CD8-positive, alpha-beta memory T cell (primary cell): ENCODE data around the gene CYSRT1. TPM values are rescaled to one million over a fixed set of nuclear protein-coding genes. Genes with fewer than 3 reads are reported as not detected.
"Not testable (repeated sequence)": the region's sequence is repeated elsewhere in the genome, so short reads cannot be mapped to it uniquely, and the experiment has no call there.

ENCODE experiments used
- CTCF ChIA-PET: fragments of 350-600 bp; sonication (Branson Sonifier 250); formaldehyde crosslinking; loops from one replicate; lab custom pipeline; 2021; ENCODE audit warnings: antibody characterized with exemption; lab: Charles Lee
- POLR2A ChIA-PET: fragments of 350-600 bp; sonication (Branson Sonifier 250); formaldehyde crosslinking; loops from one replicate; lab custom pipeline; 2021; ENCODE audit warnings: antibody characterized with exemption; lab: Charles Lee
- DNase-seq, 5 donors: peaks; one replicate each; pipeline versions ENCODE4 v3.0.0 to v3.0.0-alpha.2; 2020 to 2022; ENCODE audit warnings: mixed read lengths in 1 of 5
- H3K27ac ChIP-seq: one replicate; pipeline ENCODE4 v1.7.0; 2013; ENCODE audit warnings: low read depth, mild to moderate bottlenecking, low read length, moderate library complexity
- H3K27me3 ChIP-seq: 2 replicates; pipeline ENCODE4 v1.7.0; 2013; ENCODE audit warnings: low read length, mild to moderate bottlenecking; ENCODE audit not compliant: insufficient read depth, poor library complexity, severe bottlenecking
- H3K36me3 ChIP-seq: 2 replicates; pipeline ENCODE4 v1.7.0; 2013; ENCODE audit warnings: mild to moderate bottlenecking, low read length, moderate library complexity; ENCODE audit not compliant: insufficient read depth
- H3K4me1 ChIP-seq: 2 replicates; pipeline ENCODE4 v1.7.0; 2013; ENCODE audit warnings: mild to moderate bottlenecking, low read length, moderate library complexity; ENCODE audit not compliant: insufficient read depth
- H3K4me3 ChIP-seq: 2 replicates; pipeline ENCODE4 v1.7.0; 2013; ENCODE audit warnings: mild to moderate bottlenecking, low read length
- H3K9me3 ChIP-seq: 2 replicates; pipeline ENCODE4 v1.7.0; 2013; ENCODE audit warnings: mild to moderate bottlenecking, low read length
- H3K27ac Mint-ChIP-seq, 8 donors: one replicate each; pipeline ENCODE4 v1.8.0; 2020 to 2021; ENCODE audit warnings: mixed read lengths in 8 of 8, mild to moderate bottlenecking in 6 of 8, inconsistent platforms in 3 of 8, moderate library complexity in 3 of 8
- H3K27me3 Mint-ChIP-seq, 2 donors: one replicate each; pipeline ENCODE4 v1.8.0; 2020 to 2021; ENCODE audit warnings: mixed read lengths in 2 of 2, mild to moderate bottlenecking in 1 of 2, moderate library complexity in 1 of 2
- H3K36me3 Mint-ChIP-seq, 3 donors: one replicate each; pipeline ENCODE4 v1.8.0; 2020 to 2021; ENCODE audit warnings: mixed read lengths in 3 of 3, inconsistent platforms in 1 of 3, mild to moderate bottlenecking in 1 of 3
- H3K4me1 Mint-ChIP-seq, 3 donors: one replicate each; pipeline ENCODE4 v1.8.0; 2020 to 2021; ENCODE audit warnings: mixed read lengths in 3 of 3, inconsistent platforms in 1 of 3, mild to moderate bottlenecking in 1 of 3
- H3K4me3 Mint-ChIP-seq, 7 donors: one replicate each; pipeline ENCODE4 v1.8.0; 2020 to 2021; ENCODE audit warnings: mixed read lengths in 7 of 7, mild to moderate bottlenecking in 6 of 7, moderate library complexity in 4 of 7, inconsistent platforms in 2 of 7
- H3K9me3 Mint-ChIP-seq, 5 donors: one replicate each; pipeline ENCODE4 v1.8.0; 2020 to 2022; ENCODE audit warnings: mixed read lengths in 5 of 5, mild to moderate bottlenecking in 3 of 5, moderate library complexity in 2 of 5, inconsistent platforms in 1 of 5
- polyA plus RNA-seq: library from polyadenylated mRNA; unstranded; fragments of 300-500 nt; fragmentation: Illumina TruSeq; gene quantifications from one replicate; pipeline ENCODE4 v1.2.3, GENCODE V29; 2021
- total RNA-seq, 2 experiments: library from RNA; stranded (reverse); gene quantifications; one replicate each; pipeline ENCODE4 v1.2.3, GENCODE V29; 2021

The CYSRT1 gene
- total and polyA plus RNA-seq, 3 experiments from 2014 or later: 0.32 to 0.66 (median 0.58) TPM

DNA sequence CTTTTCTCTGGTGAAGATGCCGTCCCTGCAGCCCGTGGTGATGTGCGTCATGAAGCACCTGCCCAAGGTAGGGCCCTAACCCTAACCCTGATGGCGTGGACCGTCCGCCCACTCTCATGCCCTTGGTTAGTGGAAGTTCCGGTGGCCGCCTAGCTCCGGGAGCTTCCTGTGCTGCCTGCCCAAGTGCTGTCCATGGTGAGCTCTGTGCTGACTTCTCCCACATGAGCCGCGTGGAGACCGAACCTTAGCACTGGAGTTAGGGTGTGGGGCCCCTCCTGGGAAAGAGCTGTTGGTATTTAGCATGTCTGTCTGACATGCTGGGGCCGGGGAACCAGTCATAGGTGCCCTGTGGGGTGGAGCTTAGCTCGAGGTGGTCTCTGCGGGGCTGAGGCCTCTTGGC is 31.4 kb downstream of the CYSRT1 start:
- Mint-ChIP-seq H3K4me1 (peaks cover 8 to 25% (median 11%) of the 10 kb centered on the region in 3 donors), H3K4me3 (peak overlapping the region; percentile 86 to 93 (median 88)), H3K27ac (peak overlapping the region in 3 of 8 donors; percentile 61 to 81 (median 61)), H3K36me3 (peaks cover 0 to 29% (median 0%) of the 10 kb centered on the region in 3 donors), H3K27me3 (no peaks in the 10 kb centered on the region), H3K9me3 (no peaks in the 10 kb centered on the region)
- Histone ChIP-seq H3K27me3 (no peaks in the 10 kb centered on the region), H3K9me3 (no peaks in the 10 kb centered on the region), H3K36me3 (no peaks in the 10 kb centered on the region), H3K27ac (no peak overlapping the region), H3K4me1 (peaks cover 18% of the 10 kb centered on the region), H3K4me3 (peak overlapping the region; percentile 72)
- ChIA-PET POLR2A (interaction anchor here (5.4 kb wide), 1 partner anchor 15 kb away, joined by 83 read pairs; the partner anchor contains the start of gene TUBB4B), CTCF (interaction anchor here (1.4 to 6.2 kb wide), 5 partner anchors 15 to 167 kb away, joined by 5 to 43 read pairs (median 7); partner anchors contain the start of genes EXD3, NOXA1 and TUBB4B)
- DNase-seq: no peak

- Histone ChIP-seq H3K27ac (no peak overlapping the region), H3K36me3 (no peaks in the 10 kb centered on the region), H3K4me1 (peaks cover 18% of the 10 kb centered on the region), H3K9me3 (no peaks in the 10 kb centered on the region), H3K4me3 (no peak overlapping the region), H3K27me3 (no peaks in the 10 kb centered on the region)
- Mint-ChIP-seq H3K4me3 (peak overlapping the region; percentile 86 to 93 (median 88)), H3K27ac (peak overlapping the region in 3 of 8 donors; percentile 51 to 81 (median 61)), H3K9me3 (no peaks in the 10 kb centered on the region), H3K4me1 (peaks cover 9 to 25% (median 16%) of the 10 kb centered on the region in 3 donors), H3K27me3 (no peaks in the 10 kb centered on the region), H3K36me3 (peaks cover 0 to 33% (median 2%) of the 10 kb centered on the region in 3 donors)
- ChIA-PET CTCF (interaction anchor here (1.4 to 6.2 kb wide), 5 partner anchors 16 to 167 kb away, joined by 5 to 43 read pairs (median 7); partner anchors contain the start of genes EXD3, NOXA1 and TUBB4B), POLR2A (interaction anchor here (5.4 kb wide), 1 partner anchor 15 kb away, joined by 83 read pairs; the partner anchor contains the start of gene TUBB4B)
- no peak for DNase-seq
Measured at GRCh38 chr9:137256856-137257255, 31.9 kb downstream of the CYSRT1 start.

DNA sequence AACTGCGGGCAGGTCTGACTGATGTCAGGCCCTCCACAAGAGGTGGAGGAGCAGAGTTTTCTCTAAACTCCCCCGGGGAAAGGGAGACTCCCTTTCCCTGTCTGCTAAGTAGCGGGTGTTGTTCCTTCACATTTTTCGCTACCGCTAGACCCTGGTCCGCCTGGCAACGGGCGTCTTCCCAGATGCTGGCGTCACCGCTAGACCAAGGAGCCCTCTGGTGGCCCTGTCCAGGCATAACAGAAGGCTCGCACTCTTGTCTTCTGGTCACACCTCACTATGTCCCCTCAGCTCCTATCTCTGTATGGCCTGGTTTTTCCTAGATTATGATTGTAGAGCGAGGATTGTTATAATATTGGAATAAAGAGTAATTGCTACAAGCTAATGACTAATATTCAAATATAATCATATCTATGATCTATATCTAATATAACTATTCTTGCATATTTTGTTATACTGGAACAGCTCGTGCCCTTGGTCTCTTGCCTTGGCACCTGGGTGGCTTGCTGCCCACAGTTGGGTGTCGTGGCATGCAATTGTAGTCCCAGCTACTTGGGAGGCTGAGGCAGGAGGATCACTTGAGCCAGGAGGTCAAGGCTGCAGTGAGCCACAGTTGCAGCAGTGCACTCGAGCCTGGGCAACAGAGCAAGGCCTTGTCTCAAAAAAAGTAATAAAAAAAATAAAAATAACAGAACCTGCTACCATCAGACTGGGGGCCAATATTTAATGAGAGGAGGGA is 37.4 kb downstream of the CYSRT1 start:
- DNase-seq, H3K27me3 Mint-ChIP-seq, H3K4me3 ChIP-seq, H3K27ac ChIP-seq, H3K4me1 ChIP-seq, H3K27ac Mint-ChIP-seq, H3K27me3 ChIP-seq, H3K9me3 Mint-ChIP-seq, H3K9me3 ChIP-seq, H3K4me3 Mint-ChIP-seq, H3K36me3 ChIP-seq, H3K4me1 Mint-ChIP-seq, POLR2A ChIA-PET: not testable (repeated sequence)
- peaks cover 0 to 54% (median 4%) of the 10 kb centered on the region in 3 donors for H3K36me3 Mint-ChIP-seq
- CTCF ChIA-PET: interaction anchor here (0.8 kb wide), 1 partner anchor 135 kb away, joined by 3 read pairs; no protein-coding TSS in a partner anchor

DNA sequence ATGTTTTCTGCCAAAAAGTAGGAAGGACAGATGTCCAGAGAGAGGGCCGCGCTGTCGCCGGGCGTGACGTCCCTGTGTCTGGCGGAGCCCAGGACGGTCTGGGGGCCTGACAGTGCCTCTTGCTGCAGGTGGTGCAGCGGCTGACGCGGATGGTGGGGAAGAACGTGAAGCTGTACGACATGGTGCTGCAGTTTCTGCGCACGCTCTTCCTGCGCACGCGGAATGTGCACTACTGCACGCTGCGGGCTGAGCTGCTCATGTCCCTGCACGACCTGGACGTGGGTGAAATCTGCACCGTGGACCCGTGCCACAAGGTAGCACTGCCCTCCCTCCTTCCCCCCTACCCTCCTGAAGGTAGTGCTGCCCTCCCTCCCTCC is 37.9 kb downstream of the CYSRT1 start:
- H3K4me1 ChIP-seq: no peaks in the 10 kb centered on the region
- Mint-ChIP-seq H3K9me3 (no peaks in the 10 kb centered on the region), H3K4me3 (no peak overlapping the region), H3K36me3 (peaks cover 0 to 58% (median 7%) of the 10 kb centered on the region in 3 donors), H3K27me3 (no peaks in the 10 kb centered on the region), H3K27ac (no peak overlapping the region), H3K4me1 (peaks cover 1 to 5% (median 4%) of the 10 kb centered on the region in 3 donors)
- ChIA-PET CTCF (interaction anchor here (0.8 kb wide), 1 partner anchor 135 kb away, joined by 3 read pairs; no protein-coding TSS in a partner anchor), POLR2A (no interaction called here)
- DNase-seq: no peak
- H3K27me3 ChIP-seq: no peaks in the 10 kb centered on the region
- no peak overlapping the region for H3K27ac ChIP-seq
- H3K4me3 ChIP-seq: no peak overlapping the region
- no peaks in the 10 kb centered on the region for H3K9me3 ChIP-seq
- peaks cover 4% of the 10 kb centered on the region for H3K36me3 ChIP-seq

GRCh38 chr9:137263506-137263905 is 38.5 kb downstream of the CYSRT1 start:
- ChIA-PET POLR2A (no interaction called here), CTCF (no interaction called here)
- peaks cover 4% of the 10 kb centered on the region for H3K36me3 ChIP-seq
- no peaks in the 10 kb centered on the region for H3K9me3 ChIP-seq
- Mint-ChIP-seq H3K4me3 (no peak overlapping the region), H3K36me3 (peaks cover under 1 to 60% (median 7%) of the 10 kb centered on the region in 3 donors), H3K27me3 (no peaks in the 10 kb centered on the region), H3K4me1 (peaks cover 1 to 6% (median 4%) of the 10 kb centered on the region in 3 donors), H3K27ac (no peak overlapping the region), H3K9me3 (no peaks in the 10 kb centered on the region)
- no peak overlapping the region for H3K27ac ChIP-seq
- H3K27me3 ChIP-seq: no peaks in the 10 kb centered on the region
- H3K4me3 ChIP-seq: no peak overlapping the region
- H3K4me1 ChIP-seq: no peaks in the 10 kb centered on the region
- DNase-seq: no peak

- Histone ChIP-seq H3K4me1 (no peaks in the 10 kb centered on the region), H3K27ac (no peak overlapping the region), H3K36me3 (peaks cover 4% of the 10 kb centered on the region), H3K4me3 (no peak overlapping the region), H3K9me3 (no peaks in the 10 kb centered on the region), H3K27me3 (no peaks in the 10 kb centered on the region)
- H3K27me3 Mint-ChIP-seq: no peaks in the 10 kb centered on the region
- DNase-seq: no peak
- peaks cover 1 to 10% (median 4%) of the 10 kb centered on the region in 3 donors for H3K4me1 Mint-ChIP-seq
- H3K4me3 Mint-ChIP-seq: no peak overlapping the region
- CTCF ChIA-PET: no interaction called here
- H3K27ac Mint-ChIP-seq: no peak overlapping the region
- H3K36me3 Mint-ChIP-seq: peaks cover 5 to 60% (median 10%) of the 10 kb centered on the region in 3 donors
- H3K9me3 Mint-ChIP-seq: no peaks in the 10 kb centered on the region
- POLR2A ChIA-PET: interaction anchor here (0.6 kb wide), 1 partner anchor 24 kb away, joined by 6 read pairs; no protein-coding TSS in a partner anchor
Measured at GRCh38 chr9:137264067-137264466, 39.1 kb downstream of the CYSRT1 start.

DNA sequence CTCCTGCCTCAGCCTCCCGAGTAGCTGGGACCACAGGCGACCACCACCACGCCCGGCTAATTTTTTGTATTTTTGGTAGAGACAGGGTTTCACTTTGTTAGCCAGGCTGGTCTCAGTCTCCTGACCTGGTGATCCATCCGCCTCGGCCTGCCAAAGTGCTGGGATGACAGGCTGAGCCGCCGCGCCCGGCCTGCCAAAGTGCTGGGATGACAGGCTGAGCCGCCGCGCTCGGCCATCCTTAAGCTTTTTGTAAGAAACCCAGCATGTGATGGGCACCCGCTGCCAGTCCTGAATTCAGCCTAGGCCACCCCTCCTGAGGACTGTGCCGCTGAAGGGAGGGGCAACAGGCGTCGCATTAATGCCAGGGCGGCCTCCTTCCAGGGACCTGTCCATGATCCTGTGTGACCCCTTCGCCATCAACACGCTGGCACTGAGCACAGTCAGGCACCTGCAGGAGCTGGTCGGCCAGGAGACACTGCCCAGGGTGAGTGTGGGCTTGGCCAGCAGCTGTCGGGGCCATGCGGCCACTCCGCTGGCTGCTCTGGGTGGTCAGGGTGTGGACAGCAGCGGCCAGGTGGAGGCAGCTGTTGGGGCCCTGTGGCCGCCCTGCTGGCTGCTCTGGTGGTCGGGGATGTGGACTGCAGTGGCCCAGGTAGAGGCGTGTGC is 40.7 kb downstream of the CYSRT1 start:
- H3K27ac Mint-ChIP-seq: no peak overlapping the region
- peaks cover 4% of the 10 kb centered on the region for H3K36me3 ChIP-seq
- CTCF ChIA-PET: interaction anchor here (1.0 kb wide), 1 partner anchor 29 kb away, joined by 4 read pairs; no protein-coding TSS in a partner anchor

More for the DNA sequence above, 40.7 kb downstream of the CYSRT1 start:
- Histone ChIP-seq H3K27me3 (no peaks in the 10 kb centered on the region), H3K4me1 (no peaks in the 10 kb centered on the region), H3K27ac (no peak overlapping the region), H3K9me3 (no peaks in the 10 kb centered on the region), H3K4me3 (no peak overlapping the region)
- peaks cover 5 to 65% (median 13%) of the 10 kb centered on the region in 3 donors for H3K36me3 Mint-ChIP-seq
- peaks cover 3 to 10% (median 4%) of the 10 kb centered on the region in 3 donors for H3K4me1 Mint-ChIP-seq
- POLR2A ChIA-PET: no interaction called here
- H3K27me3 Mint-ChIP-seq: no peaks in the 10 kb centered on the region
- H3K9me3 Mint-ChIP-seq: no peaks in the 10 kb centered on the region
- no peak for DNase-seq
- H3K4me3 Mint-ChIP-seq: no peak overlapping the region
